OCI-M2 (cell line): Measurements from ENCODE around the gene PANK4.

Source experiments
- DNase-seq: peaks from one replicate; lab custom pipeline; 2025; ENCODE audit not compliant: unreplicated experiment; lab: John Stamatoyannopoulos, UW

Gene PANK4

DNA sequence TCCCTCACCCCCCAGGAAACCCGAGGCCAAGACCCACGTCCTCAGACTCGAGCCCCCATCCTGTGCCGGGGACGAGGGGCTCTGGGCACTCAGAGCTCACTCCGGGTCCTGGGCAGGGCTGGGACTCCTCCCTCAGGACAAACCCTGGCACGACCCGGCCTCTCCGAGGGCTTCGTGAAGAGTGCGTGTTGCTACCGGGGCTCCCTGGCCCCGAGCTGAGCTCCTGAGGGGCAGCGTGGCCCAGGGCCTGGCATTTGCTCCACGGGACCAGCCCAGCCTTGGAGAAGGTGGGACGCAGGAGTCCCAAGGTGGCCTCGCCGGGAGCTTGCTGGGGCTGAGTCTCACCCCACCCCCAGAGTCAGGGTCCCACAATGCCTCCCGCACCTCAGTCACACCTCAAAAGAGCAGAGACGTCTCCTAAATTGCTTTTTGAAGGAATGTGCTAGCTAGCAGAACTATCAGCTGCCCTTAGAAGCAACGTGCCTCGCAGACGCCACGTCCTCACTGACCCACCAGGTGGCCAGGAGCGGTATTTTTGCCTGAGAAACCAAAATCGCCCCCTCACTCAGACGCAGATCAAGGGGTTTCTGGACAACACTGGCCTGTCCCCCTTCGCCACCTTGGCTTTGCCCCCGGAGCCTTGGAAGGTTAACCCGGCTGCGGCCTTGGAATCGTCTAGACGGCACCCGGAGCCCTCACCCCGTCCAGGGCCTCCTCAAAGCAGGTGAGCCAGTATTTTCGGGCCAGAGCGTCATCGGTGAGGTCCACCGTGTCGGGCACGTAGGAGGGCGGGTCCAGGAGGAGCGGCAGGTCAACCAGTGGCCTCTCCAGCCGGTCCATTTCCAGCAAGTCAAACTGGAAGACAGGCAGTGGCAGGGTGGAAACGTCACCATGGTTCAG, 11.3 kb downstream of the PANK4 start:
- DNase-seq, result no peak

DNA sequence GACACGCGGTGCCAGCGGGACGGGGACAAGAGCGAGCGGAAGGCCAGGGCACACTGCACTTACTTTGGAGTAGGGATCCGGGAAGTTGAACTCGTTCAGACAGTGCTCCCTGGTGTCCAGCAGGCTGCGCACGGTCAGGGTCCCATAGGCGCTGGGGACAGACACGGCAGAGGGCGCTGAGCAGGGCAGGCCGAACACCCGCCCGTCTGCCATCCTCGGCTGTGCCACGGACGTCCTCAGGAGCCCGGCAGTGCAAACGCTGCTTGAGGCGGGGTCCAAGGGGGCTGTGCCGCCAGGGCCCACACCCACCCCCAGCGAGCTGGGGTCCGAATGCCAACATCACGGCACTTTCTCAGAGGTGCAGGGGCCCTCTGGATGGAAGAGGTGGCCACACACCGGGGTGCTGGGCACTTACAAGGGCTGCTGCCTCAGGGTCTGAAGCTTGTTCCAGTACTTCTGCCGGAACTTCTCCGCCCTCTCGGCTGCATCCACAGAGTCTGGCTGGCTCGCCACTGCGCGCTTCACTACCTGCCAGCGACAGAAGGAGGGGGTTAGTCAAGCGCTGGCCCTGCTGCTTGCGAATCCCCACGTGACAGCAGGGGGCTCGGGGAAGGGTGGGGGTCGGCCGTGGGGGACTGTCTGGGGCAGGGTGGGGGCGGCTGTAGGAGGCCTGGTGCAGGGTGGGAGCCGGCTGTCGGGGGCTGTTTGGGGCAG, 12.3 kb downstream of the PANK4 start:
- DNase-seq, result no peak

DNA sequence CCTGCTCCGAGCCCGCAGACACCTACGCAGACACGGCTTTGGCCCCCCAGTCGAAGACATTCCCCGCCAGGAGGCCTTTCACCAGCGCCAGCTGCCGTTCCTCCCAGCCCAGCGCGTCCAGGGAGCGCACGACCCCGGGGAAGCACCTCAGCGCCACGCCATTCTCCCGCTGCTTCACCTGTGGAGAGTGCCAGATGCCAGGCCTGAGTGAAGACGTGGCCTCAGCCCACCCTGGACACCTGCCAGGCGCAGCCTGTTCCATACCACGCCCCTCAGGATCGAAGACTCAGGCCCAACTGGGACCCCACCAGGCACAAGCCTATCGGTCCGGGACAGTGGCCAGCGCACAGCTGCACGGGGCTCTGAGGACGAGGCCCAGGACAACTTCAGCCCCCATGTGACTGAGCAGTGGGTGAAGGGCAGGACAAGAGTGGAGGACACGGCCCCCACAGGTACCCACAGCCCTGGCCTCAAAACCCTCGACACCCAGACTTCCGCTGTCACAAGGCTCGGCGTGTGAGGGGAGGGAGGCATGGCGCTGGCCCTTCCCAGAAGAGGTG, 13.5 kb downstream of the PANK4 start:
- no peak for DNase-seq

DNA sequence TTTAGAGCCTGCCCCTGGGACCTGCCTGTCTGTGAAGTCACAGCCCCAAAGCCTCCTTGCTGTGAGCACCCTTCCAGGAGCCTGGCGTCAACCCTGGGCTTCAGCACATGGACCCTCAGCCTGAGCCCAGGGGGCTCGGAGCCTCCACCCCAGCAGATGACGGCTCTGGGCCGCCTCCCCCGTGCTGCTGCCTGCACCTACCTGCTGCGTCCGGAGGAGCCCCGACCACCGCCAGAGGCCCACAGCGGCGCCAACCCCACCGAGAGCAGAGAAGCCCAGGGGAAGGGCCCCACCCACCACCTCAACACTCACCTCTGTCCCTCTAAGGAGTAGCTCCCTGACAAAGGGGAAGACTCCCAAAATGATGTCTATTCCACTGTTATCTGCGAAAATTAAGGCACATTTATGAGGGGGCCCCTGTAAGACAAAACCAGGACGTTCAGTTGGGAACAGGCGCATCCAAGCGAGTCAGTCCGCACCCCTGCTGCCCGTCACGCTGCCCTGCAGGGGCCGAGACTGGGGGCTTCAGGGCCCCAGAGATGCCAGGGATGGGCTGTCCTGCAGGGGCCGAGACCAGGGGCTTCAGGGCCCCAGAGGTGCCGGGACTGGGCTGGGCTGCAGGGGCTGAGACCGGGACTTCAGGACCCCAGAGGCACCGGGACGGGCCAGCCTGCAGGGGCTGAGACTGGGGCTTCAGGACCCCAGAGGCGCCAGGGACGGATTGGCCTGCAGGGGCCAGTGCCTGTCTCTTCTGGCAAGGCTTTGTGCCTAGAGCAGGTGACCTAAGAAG, 15.8 kb downstream of the PANK4 start:
- no peak for DNase-seq

DNA sequence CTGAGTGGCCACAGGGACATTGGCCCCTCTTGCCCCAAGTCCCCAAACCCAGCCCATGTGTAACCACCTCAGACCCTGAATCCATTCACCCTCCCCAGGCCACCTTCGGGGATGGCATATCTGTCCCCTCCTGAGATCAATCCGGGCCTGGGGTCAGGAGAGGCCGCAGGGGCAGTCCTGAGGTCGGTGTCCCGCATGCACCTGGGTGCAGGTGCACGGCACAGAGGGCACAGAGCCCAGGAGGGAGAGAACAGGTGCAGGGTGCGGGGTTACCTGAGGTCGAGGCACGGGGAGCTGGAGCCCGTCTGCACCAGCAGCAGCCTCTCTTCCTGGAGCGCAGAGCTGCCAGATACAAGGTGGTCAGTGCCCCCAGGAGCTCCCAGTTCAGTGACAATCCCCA, 16.8 kb downstream of the PANK4 start:
- no peak for DNase-seq

DNA sequence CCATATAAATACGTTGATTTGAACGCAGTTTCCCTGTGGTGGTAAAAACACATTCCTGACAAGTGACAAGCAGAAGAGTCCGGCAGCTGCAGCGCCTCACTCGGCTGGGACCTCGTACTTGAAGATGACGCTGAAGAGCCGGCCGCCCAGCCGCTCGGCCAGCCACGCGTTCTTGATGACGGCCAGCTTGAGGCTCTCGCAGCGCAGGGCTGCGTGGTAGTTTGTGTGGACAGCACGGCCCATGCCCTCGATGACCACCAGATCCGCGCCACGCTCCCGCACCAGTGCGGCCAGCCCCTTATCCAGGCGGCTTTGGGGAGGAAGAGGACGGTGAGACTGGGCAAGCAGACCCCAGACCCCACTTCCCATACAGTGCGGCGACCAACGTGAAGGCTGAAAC, 17.6 kb downstream of the PANK4 start:
- DNase-seq, result no peak

DNA sequence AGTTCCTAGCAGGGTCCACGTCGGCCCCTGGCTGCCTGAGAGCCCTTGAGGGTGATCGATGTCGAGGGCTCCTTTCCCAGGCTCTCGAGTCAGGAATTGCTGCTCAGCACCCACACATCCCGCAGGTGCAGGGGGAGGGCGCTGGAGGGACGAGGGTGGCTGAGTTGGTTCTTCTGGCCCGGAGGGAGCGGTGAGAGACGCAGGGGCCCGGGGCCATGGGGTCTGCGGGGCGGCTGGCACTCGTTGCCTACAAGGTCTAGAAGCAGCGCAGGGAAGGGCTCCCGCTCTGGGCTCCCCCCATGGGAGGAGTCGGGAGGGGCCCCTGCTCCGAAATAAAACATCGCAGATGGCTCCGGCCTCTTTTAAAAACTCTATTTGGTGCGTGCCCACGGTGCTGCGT, 18.2 kb downstream of the PANK4 start:
- DNase-seq, result no peak

DNA sequence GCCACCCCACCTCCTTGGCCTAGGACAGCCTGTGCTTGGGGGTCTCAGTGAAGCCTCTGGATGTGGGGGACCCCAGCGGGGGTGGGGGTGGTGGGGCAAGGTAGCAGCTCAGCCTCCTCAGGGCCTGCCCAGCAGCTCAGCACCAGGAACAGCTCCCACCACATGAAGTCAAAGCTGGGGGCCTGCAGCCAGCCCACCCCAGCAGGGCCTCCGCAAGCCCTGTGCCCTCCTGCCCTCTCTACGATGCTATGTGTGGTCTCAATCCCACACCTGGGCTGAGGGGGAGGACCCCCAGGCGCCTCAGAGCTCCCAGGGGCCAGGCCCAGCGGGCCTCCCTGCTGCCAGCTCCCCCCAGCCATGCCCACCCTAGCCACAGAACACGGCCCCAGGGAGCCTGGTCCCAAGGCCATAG, 18.6 kb downstream of the PANK4 start:
- no peak for DNase-seq

DNA sequence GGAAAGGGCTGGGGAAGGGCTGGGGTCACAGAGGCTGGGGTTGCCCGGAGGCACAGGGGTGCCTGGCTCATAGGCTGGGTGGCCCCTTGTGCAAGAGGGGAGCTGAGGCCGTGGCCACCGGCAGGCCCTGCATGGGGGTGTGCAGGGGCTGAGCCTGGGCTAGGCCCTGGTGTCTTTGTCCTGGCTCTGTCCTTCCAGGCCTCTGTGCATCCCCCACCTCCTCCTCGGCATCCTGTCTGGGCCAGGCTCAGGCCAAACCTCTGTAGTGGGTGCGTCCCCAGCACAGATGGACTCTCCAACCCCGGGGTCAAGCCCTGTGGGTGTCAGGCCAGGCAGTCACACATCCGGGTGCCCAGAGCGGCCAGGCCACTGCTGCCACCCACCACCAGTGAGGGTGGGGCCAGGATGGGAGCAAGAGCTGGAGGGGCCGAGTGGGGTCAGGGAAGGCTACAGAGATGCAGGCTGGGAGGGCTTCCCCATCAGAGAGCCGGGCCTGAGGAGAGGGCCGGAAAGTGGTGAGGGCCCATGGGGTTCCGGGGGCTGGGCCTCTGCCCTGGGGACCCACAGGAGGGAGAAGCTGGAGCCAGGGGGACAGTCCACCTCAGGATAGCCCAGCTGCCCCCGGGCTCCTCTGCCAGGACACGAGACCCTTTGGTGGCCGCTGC, 19.4 kb downstream of the PANK4 start:
- DNase-seq, result no peak

DNA sequence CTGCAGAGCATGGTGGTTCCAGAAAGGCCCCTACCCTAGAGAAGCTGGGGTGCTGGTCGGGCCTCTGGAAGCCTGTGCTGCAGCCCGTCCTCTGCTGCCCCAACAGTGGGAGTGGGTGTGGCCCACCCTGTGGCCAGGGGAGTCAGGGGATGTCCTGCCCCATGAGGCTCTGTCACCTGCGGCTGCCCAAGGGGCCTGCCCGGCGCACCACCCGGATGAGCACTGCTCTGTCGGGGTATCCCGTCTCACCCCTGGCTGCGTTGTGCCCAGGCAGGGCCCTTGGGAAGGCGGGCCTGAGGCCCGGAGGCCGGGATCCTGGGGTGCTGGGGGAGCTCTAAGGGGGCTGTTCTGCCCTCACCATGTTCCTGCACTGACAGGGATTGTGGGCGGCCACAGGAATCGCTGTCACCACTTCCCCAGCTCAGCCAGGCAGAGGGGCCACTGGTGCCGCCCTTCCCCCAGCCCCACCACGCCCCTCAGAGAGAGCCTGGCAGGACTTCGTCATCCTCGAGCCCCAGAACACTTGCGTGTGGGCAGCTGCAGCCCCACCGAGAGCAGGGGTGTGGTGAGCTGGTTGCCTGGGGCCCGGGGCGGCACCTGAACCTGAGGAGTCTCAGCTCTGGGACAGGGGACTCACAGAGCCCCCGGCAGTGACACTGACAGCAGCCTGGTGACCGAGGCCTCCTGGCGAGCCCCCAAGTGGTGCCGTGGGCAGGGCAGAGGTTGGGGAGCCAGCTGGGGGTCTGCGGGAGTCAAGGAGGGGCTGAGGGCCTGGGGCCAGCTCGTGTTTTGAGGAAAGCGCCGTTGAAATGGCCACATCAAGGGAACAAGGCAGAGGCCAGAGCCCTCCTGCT, 20.2 kb downstream of the PANK4 start:
- no peak for DNase-seq

DNA sequence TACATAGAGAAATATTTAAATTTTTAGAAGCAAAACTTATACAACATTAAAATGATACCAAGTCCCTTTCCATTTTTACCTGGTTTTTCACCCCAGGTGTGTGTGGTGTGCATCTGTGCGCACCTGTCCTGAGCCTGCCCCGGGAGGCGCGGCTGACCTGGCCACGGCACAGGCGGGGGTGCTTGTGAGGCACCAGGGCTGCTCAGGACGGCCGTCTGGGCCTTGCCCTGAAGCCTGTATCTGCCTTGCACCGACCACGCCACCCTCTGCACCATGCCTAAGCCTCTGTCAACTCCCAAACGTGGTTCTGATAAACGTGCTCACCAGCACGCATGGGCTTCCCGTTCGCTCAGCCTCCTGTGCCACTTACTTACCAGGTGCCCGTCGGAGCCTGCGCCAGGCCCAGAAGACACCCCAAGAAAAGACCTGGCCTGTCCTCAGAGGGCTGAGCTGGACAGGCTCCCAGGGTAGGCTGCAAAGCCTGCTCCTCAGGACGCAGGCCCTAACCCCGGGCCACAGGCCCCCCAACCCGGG, 20.9 kb downstream of the PANK4 start:
- DNase-seq, result no peak

DNA sequence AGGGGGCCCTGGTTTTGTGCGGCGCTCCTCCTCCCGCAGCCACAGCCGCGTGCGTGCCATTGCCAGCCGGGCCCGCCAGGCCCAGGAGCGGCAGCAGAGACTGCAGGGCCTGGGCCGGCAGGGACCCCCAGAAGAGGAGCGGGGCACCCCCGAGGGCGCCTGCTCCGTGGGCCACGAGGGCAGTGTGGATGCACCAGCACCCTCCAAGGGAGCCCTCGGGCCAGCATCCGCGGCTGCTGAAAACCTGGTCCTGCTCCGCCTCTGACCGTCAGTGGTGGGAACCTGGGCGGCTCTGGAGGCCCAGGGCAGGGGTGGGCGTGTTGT, 21.5 kb downstream of the PANK4 start:
- no peak for DNase-seq

DNA sequence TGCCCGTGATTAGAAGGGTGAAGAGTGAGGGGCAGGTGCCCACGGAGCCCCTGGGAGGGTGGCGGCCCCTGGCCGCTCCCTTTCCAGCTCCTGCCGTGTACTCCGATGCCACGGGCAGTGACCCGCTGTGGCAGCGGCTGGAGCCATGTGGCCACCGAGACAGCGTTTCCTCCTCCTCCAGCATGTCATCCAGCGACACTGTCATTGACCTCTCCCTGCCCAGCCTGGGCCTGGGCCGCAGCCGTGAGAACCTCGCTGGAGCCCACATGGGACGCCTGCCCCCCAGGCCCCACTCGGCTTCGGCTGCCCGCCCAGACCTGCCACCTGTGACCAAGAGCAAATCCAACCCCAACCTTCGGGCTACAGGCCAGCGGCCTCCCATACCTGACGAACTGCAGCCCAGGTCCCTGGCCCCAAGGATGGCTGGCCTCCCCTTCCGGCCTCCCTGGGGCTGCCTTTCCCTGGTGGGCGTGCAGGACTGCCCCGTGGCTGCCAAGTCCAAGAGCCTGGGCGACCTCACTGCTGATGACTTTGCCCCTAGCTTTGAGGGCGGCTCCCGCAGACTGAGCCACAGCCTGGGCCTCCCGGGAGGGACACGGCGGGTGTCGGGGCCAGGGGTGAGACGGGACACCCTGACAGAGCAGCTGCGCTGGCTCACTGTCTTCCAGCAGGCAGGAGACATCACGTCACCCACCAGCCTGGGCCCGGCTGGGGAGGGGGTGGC, 22.0 kb downstream of the PANK4 start:
- no peak for DNase-seq

DNA sequence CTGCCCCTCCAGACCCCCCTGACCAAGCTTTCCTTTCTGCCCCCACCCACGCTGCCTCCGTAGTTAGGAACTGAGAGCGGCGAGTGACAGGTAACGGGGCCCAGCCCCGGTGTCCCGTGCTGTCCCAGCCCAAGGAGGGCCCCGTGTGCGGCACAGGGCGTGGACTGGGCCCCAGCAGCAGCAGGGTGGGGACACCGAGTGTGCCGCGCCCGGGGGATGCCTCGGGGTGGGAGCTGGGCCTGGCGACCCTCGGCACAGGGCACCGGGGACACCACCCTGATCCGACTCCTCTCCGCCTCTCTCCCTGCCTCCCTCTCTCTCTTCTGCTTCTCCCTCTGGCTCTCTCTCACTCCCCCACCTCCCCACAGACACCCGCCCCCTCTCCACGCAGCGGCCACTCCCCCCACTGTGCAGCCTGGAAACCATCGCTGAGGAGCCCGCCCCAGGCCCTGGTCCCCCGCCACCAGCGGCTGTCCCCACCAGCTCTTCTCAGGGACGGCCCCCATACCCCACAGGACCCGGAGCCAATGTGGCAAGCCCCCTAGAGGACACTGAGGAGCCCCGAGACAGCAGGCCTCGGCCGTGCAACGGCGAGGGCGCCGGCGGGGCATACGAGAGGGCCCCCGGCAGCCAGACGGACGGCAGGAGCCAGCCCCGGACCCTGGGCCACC, 22.7 kb downstream of the PANK4 start:
- DNase-seq, result no peak

DNA sequence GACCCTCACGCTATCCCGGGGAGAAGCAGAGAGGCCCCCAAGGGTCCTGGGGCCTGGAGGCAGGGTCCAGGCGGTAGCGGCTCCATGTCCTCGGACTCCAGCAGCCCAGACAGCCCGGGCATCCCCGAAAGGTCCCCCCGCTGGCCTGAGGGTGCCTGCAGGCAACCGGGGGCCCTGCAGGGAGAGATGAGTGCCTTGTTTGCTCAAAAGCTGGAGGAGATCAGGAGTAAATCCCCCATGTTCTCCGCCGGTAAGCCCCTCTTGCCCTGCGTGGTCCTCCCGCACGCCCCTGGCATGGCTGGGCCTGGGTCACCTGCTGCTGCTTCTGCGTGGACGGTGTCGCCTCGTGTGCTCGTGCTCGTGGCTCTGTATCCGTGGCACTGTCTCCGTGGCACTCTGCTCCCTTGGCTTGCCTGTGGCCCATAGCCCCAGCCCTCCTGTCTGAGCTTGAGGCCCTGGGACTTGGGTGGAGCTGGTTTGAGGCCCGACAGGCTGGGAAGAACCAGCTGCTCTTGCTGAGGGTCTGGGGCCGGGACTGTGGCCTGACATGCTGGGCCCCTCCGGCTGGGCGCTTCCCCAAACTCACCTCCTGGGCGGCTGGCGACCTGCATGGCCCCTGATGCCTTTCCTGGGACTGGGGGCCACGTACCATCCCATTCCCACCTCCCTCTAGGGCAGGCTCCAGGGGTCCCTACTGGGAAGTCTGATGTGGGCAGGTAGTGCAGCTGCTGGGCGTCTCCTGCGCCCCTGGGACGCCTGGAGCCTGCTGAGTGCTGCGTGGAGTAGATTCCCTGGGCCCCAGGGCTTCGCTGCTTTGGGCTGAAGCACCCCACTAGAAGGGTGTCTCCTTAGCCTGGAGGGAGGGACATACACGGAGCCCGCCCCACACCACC, 23.5 kb downstream of the PANK4 start:
- no peak for DNase-seq

DNA sequence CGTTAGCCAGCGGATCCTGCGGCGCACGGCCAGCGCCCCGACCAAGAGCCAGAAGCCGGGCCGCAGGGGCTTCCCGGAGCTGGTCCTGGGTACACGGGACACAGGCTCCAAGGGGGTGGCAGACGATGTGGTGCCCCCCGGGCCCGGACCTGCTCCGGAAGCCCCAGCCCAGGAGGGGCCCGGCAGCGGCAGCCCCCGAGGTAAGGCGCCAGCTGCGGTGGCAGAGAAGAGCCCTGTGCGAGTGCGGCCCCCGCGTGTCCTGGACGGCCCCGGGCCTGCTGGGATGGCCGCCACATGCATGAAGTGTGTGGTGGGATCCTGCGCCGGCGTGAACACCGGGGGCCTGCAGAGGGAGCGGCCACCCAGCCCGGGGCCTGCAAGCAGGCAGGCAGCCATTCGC, 24.2 kb downstream of the PANK4 start:
- DNase-seq, result no peak

DNA sequence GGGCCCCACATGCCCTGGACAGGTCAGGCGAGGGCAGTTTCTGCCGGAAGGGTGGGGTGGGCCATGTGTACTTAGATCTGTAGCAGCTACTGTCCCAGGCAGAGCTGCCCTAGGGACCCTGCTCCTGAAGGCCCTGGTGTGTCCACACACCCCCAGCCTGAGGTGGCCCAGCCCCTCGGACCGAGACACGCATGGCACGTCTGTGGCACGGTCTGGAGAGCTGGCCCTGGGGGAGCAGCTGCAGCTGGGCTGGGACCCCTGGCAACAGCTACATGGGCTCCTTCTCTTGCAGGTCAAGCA, 24.6 kb downstream of the PANK4 start:
- no peak for DNase-seq
